ENCODE measurements around the gene PRSS27. TPM values are rescaled to one million over a fixed set of nuclear protein-coding genes. Genes with fewer than 3 reads are reported as not detected.

Gene PRSS27
- polyA plus RNA-seq, 1 donor (not counting 4 experiments of a cell fraction or from before 2014, with no cell fraction given): 0.20 TPM

DNA sequence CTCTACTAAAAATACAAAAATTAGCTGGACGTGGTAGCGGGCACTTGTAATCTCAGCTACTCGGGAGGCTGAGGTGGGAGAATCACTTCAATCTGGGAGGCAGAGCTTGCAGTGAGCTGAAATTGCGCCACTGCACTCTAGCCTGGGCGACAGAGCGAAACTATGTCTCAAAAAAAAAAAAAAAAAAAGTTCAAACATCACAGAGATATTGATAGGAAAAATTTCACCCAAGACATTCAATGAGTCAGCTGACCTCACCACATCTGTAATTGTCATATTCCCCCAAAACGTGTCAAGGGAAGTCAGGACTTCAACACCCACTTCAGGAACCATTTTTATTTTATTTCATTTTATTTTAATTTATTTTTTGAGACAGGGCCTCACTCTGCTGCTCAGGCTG is 8.0 kb upstream of the PRSS27 start:
- TF ChIP-seq EZH2 (IDR thresholded peaks at IDR 0.05; ENCODE audit: low read length): no peak
- TF ChIP-seq, protein P1, sequence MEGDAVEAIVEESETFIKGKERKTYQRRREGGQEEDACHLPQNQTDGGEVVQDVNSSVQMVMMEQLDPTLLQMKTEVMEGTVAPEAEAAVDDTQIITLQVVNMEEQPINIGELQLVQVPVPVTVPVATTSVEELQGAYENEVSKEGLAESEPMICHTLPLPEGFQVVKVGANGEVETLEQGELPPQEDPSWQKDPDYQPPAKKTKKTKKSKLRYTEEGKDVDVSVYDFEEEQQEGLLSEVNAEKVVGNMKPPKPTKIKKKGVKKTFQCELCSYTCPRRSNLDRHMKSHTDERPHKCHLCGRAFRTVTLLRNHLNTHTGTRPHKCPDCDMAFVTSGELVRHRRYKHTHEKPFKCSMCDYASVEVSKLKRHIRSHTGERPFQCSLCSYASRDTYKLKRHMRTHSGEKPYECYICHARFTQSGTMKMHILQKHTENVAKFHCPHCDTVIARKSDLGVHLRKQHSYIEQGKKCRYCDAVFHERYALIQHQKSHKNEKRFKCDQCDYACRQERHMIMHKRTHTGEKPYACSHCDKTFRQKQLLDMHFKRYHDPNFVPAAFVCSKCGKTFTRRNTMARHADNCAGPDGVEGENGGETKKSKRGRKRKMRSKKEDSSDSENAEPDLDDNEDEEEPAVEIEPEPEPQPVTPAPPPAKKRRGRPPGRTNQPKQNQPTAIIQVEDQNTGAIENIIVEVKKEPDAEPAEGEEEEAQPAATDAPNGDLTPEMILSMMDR (optimal IDR thresholded peaks at IDR 0.05 in 1 of 3, IDR thresholded peaks at IDR 0.05 in 1 of 3, conservative IDR thresholded peaks at IDR 0.05 in 1 of 3; ENCODE audit: extremely low read depth in 1 of 3, insufficient read depth in 2 of 3, low read length in 3 of 3): no peak
- no peak overlapping the region for H3K4me3 ChIP-seq (ENCODE audit: control insufficient read depth in 2 of 3, extremely low read depth in 1 of 3, insufficient read depth in 2 of 3, low read depth in 1 of 3, low read length in 3 of 3)
- dilution Hi-C loops (cut with MboI; ENCODE audit: extremely low pct_ligation_motif_present, low sequenced_read_pairs): no loop called here
- H3K27me3 ChIP-seq (ENCODE audit: control insufficient read depth, extremely low read depth, insufficient read depth, low read length): no peaks in the 10 kb centered on the region
- no peaks in the 10 kb centered on the region for H3K9me1 ChIP-seq (ENCODE audit: control insufficient read depth, extremely low read depth, insufficient read depth, low read length)
- H3K4me2 ChIP-seq (ENCODE audit: control insufficient read depth, extremely low read depth, insufficient read depth, low read depth, low read length): no peak overlapping the region
- no peak overlapping the region for H3K9ac ChIP-seq (ENCODE audit: control insufficient read depth, extremely low read depth, insufficient read depth, low read length)
- H2AFZ ChIP-seq (ENCODE audit: control insufficient read depth, low read length): no peak overlapping the region
- DNase-seq (ENCODE audit: low read depth, low spot score) (no peak), FAIRE-seq (no peak)
- peaks cover 3% of the 10 kb centered on the region for H3K4me1 ChIP-seq (ENCODE audit: control insufficient read depth, extremely low read depth, insufficient read depth, low read length)
- no peaks in the 10 kb centered on the region for H3K9me3 ChIP-seq (ENCODE audit: control insufficient read depth, low read depth, low read length)
- no peak overlapping the region for H3K27ac ChIP-seq (ENCODE audit: control insufficient read depth, insufficient read depth, low read length)
- no peaks in the 10 kb centered on the region for H4K20me1 ChIP-seq (ENCODE audit: control insufficient read depth, extremely low read depth, insufficient read depth, low read length)
- no peaks in the 10 kb centered on the region for H3K36me3 ChIP-seq (ENCODE audit: control insufficient read depth in 2 of 2, extremely low read depth in 1 of 2, insufficient read depth in 2 of 2, low read length in 2 of 2)
- no peaks in the 10 kb centered on the region for H3K79me2 ChIP-seq (ENCODE audit: control insufficient read depth, insufficient read depth, low read length)

DNA sequence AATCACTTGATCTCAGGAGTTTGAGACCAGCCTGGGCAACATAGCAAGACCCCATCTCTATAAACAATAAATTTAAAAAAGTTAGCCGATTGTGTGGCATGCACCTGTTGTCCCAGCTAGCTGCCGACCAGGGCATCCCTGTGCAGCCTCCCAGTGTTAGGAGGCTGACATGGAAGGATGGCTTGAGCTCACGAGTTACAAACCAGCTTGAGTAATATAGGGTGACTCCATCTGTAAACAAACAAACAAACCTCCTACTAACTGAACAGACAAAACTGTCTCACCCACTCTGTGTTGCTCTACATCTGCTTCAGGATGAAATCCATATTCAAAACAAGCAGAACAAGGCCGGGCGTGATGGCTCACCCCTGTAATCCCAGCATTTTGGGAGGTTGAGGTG is 6.9 kb upstream of the PRSS27 start:
- Histone ChIP-seq H3K27me3 (ENCODE audit: control insufficient read depth, extremely low read depth, insufficient read depth, low read length) (no peaks in the 10 kb centered on the region), H2AFZ (ENCODE audit: control insufficient read depth, low read length) (no peak overlapping the region), H3K4me2 (ENCODE audit: control insufficient read depth, extremely low read depth, insufficient read depth, low read depth, low read length) (no peak overlapping the region), H3K9me3 (ENCODE audit: control insufficient read depth, low read depth, low read length) (no peaks in the 10 kb centered on the region), H3K27ac (ENCODE audit: control insufficient read depth, insufficient read depth, low read length) (no peak overlapping the region), H3K9me1 (ENCODE audit: control insufficient read depth, extremely low read depth, insufficient read depth, low read length) (no peaks in the 10 kb centered on the region), H3K9ac (ENCODE audit: control insufficient read depth, extremely low read depth, insufficient read depth, low read length) (no peak overlapping the region), H4K20me1 (ENCODE audit: control insufficient read depth, extremely low read depth, insufficient read depth, low read length) (no peaks in the 10 kb centered on the region), H3K36me3 (ENCODE audit: control insufficient read depth in 2 of 2, extremely low read depth in 1 of 2, insufficient read depth in 2 of 2, low read length in 2 of 2) (no peaks in the 10 kb centered on the region), H3K4me3 (ENCODE audit: control insufficient read depth in 2 of 3, extremely low read depth in 1 of 3, insufficient read depth in 2 of 3, low read depth in 1 of 3, low read length in 3 of 3) (no peak overlapping the region), H3K4me1 (ENCODE audit: control insufficient read depth, extremely low read depth, insufficient read depth, low read length) (peaks cover 3% of the 10 kb centered on the region), H3K79me2 (ENCODE audit: control insufficient read depth, insufficient read depth, low read length) (no peaks in the 10 kb centered on the region)
- dilution Hi-C loops (cut with MboI; ENCODE audit: extremely low pct_ligation_motif_present, low sequenced_read_pairs): no loop called here
- TF ChIP-seq EZH2 (IDR thresholded peaks at IDR 0.05; ENCODE audit: low read length): no peak
- TF ChIP-seq, protein P1 (optimal IDR thresholded peaks at IDR 0.05 in 1 of 3, IDR thresholded peaks at IDR 0.05 in 1 of 3, conservative IDR thresholded peaks at IDR 0.05 in 1 of 3; ENCODE audit: extremely low read depth in 1 of 3, insufficient read depth in 2 of 3, low read length in 3 of 3): no peak
- no peak for FAIRE-seq
- DNase-seq (ENCODE audit: low read depth, low spot score): no peak
